Measurements from ENCODE around the gene MX1. TPM values are rescaled to one million over a fixed set of nuclear protein-coding genes. Genes with fewer than 3 reads are reported as not detected.

Gene MX1
- total and polyA plus RNA-seq, 2 of the 13 experiments (the other 11 are each of a cell fraction or from before 2014, with no cell fraction given) = 2.6 to 5.8 TPM

DNA sequence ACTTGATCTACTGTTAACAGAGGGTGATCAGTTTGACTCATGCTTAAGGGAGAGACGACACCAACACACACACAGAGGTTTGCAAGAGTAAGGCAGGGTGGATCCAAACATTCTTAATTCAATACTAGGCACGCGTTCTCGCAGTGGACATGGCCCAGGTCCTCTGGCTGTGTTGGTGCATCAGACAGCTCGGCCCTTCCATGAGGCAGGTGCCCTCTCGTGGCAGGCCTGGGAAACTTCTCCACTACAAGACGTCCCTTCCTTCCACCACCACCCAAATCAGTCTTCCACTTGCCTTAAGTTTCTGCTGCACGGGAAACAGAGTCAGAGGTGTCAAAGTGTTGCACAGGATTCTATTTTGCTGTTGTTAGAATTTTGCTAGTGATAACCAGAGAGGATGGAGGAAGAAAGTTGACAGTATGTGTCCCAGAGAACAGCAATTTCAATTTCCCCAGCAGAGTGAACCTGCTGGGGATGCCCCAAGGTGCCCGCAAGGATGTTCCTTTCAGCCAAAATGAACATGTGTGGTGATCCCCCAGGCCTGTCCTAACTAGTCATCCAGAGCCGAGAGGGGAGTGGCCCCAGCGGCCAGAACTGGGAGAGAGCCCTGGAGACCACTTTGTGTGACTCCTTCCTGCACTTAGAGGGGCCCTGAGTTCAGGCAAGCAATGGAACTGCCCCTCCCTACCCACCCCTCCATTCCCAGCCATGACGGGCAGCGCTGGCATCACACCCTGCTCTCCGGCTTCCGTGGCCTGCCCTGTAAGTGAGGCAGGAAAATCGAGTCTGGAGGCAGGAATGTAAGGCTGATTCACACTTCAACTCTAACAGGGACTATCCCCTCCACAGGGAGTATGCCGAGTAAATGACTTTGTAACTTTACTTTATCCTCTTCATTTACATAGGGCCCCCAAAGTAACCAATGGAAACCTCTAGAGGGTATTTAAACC is 34.8 kb downstream of the MX1 start (continued):
- peak; percentile 30; the same call in 1 of the 2 replicates for TF ChIP-seq ZFX (CRISPR knock-in tag; IDR thresholded peaks at IDR 0.05; ENCODE audit: low read depth)
- TF ChIP-seq BORCS8-MEF2B (CRISPR knock-in tag; IDR thresholded peaks at IDR 0.05) = 0 out of 2 replicates have a peak, but pooled peaks have one; percentile 52
- TF ChIP-seq SALL1 (CRISPR knock-in tag; IDR thresholded peaks at IDR 0.05) = peak; percentile 31; the same call in 1 of the 2 replicates
- TF ChIP-seq, protein P1, sequence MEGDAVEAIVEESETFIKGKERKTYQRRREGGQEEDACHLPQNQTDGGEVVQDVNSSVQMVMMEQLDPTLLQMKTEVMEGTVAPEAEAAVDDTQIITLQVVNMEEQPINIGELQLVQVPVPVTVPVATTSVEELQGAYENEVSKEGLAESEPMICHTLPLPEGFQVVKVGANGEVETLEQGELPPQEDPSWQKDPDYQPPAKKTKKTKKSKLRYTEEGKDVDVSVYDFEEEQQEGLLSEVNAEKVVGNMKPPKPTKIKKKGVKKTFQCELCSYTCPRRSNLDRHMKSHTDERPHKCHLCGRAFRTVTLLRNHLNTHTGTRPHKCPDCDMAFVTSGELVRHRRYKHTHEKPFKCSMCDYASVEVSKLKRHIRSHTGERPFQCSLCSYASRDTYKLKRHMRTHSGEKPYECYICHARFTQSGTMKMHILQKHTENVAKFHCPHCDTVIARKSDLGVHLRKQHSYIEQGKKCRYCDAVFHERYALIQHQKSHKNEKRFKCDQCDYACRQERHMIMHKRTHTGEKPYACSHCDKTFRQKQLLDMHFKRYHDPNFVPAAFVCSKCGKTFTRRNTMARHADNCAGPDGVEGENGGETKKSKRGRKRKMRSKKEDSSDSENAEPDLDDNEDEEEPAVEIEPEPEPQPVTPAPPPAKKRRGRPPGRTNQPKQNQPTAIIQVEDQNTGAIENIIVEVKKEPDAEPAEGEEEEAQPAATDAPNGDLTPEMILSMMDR (CRISPR knock-in tag; IDR thresholded peaks at IDR 0.05) = peak; percentile 91
- TF ChIP-seq MYNN (CRISPR knock-in tag; IDR thresholded peaks at IDR 0.05; ENCODE audit: low read depth) = no peak

DNA sequence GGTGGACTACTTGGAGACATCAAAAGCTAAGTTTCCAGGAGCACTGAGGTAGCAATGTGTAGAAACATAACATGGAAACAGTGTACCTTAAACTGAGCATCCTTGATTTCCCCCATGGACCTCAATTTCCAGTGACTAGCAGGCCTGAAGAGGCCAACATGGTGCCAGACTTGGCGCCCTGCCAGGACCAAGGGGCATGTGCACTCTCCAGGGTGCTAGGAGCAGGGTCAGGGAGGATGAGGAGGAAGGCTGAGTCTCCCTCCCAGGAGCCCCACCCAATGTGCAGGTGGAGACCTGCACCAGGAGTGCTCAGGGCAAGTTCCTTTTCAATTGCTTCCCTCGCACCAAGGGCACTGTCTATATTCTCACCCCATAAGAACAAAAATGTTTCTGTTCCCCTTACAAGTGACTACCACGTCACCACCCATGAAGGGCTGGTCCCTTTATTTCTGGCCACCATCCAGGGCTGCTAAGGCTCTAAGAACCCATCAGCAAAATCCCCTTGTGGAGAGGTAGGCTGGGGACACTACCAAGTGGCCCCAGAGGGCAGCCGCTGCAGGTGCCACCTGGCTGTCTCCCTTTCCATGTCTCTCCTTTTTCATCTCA is 39.2 kb downstream of the MX1 start:
- no peak overlapping the region for H2AFZ ChIP-seq (ENCODE audit: low read length)
- no TSS peak for BruUV-seq (replicated peaks)
- 94% methylated on average over 2 of the region's 4 CpGs for WGBS (ENCODE audit: low lambda C conversion rate)
- H3K27ac ChIP-seq (ENCODE audit: extremely low read length, insufficient read depth, low read length) = no peak overlapping the region
- FAIRE-seq = no peak
- peaks cover 9% of the 10 kb centered on the region; the same call in 1 of the 2 replicates for H3K9me3 ChIP-seq (ENCODE audit: low read length)
- no peak overlapping the region for H3K9ac ChIP-seq (ENCODE audit: insufficient read depth, low read depth, low read length)
- H3K36me3 ChIP-seq (replicated peaks in 1 of 2; ENCODE audit: control insufficient read depth in 1 of 2, insufficient read depth in 2 of 2, low read length in 2 of 2) = no peaks in the 10 kb centered on the region
- H3K4me1 ChIP-seq (ENCODE audit: insufficient read depth, low read length) = peaks cover 15% of the 10 kb centered on the region
- no peaks in the 10 kb centered on the region for H4K20me1 ChIP-seq (ENCODE audit: insufficient read depth, low read length)
- H3K4me3 ChIP-seq (replicated peaks in 1 of 3; ENCODE audit: insufficient read depth in 1 of 3, low read depth in 2 of 3, low read length in 3 of 3) = no peak overlapping the region
- CTCF ChIA-PET (ENCODE audit: low intra/inter-chr PET ratio, low total read pairs) = no interaction called here
- in situ Hi-C loops (cut with HindIII; ENCODE audit: extremely low pct_ligation_motif_present, low pct_unique_long_range_greater_than_20kb) (no loop called here), intact Hi-C loops (cut with micrococcal nuclease; ENCODE audit: unreplicated experiment) (no loop called here)
- TF ChIP-seq, protein P2, sequence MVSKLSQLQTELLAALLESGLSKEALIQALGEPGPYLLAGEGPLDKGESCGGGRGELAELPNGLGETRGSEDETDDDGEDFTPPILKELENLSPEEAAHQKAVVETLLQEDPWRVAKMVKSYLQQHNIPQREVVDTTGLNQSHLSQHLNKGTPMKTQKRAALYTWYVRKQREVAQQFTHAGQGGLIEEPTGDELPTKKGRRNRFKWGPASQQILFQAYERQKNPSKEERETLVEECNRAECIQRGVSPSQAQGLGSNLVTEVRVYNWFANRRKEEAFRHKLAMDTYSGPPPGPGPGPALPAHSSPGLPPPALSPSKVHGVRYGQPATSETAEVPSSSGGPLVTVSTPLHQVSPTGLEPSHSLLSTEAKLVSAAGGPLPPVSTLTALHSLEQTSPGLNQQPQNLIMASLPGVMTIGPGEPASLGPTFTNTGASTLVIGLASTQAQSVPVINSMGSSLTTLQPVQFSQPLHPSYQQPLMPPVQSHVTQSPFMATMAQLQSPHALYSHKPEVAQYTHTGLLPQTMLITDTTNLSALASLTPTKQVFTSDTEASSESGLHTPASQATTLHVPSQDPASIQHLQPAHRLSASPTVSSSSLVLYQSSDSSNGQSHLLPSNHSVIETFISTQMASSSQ (IDR thresholded peaks at IDR 0.05; ENCODE audit: low read depth) = no peak
- TF ChIP-seq, protein P2 (CRISPR knock-in tag; IDR thresholded peaks at IDR 0.05; ENCODE audit: borderline replicate concordance) = no peak
- peak; percentile 71; the same call in 1 of the 2 replicates for TF ChIP-seq LCORL (IDR thresholded peaks at IDR 0.05)
- no peak for TF ChIP-seq LCORL (CRISPR knock-in tag; IDR thresholded peaks at IDR 0.05)
- POLR2A ChIA-PET = no interaction called here
- H3K27me3 ChIP-seq (ENCODE audit: control insufficient read depth in 1 of 2, insufficient read depth in 2 of 2, low read length in 2 of 2) = no peaks in the 10 kb centered on the region
- ATAC-seq = no peak
- no peaks in the 10 kb centered on the region for H3K79me2 ChIP-seq (ENCODE audit: insufficient read depth, low read length)
- no peak overlapping the region for H3K4me2 ChIP-seq (ENCODE audit: low read depth, low read length)
- DNase-seq (ENCODE audit: low spot score) = no peak

Measured in HepG2 (cell line).